IPS-20b (cell line): Measurements from ENCODE around the gene LRPPRC.
"Not testable (repeated sequence)": the region's sequence is repeated elsewhere in the genome, so short reads cannot be mapped to it uniquely, and the experiment has no call there.

Experiments
- H3K27ac ChIP-seq: one replicate; pipeline ENCODE4 v1.5.1; 2013; ENCODE audit warnings: low read length
- H3K27me3 ChIP-seq: 2 replicates; pipeline ENCODE4 v1.6.1; 2013; ENCODE audit warnings: mild to moderate bottlenecking, low read length, inconsistent platforms; ENCODE audit not compliant: insufficient read depth
- H3K36me3 ChIP-seq: 2 replicates; pipeline ENCODE4 v1.6.1; 2013; ENCODE audit warnings: low read depth, mild to moderate bottlenecking, inconsistent platforms, low read length, moderate library complexity; ENCODE audit not compliant: insufficient read depth
- H3K4me1 ChIP-seq: 2 replicates; pipeline ENCODE4 v1.6.1; 2013; ENCODE audit warnings: mild to moderate bottlenecking, control low read depth, inconsistent platforms, low read length, moderate library complexity; ENCODE audit not compliant: insufficient read depth
- H3K4me3 ChIP-seq: 2 replicates; pipeline ENCODE4 v1.5.1; 2013; ENCODE audit warnings: mild to moderate bottlenecking, low read length, inconsistent platforms
- H3K9ac ChIP-seq: 2 replicates; pipeline ENCODE4 v1.6.1; 2013; ENCODE audit warnings: low read depth, mild to moderate bottlenecking, inconsistent platforms, low read length, moderate library complexity
- H3K9me3 ChIP-seq: 2 replicates; pipeline ENCODE4 v1.6.1; 2013; ENCODE audit warnings: mild to moderate bottlenecking, low read depth, low read length, inconsistent platforms; ENCODE audit not compliant: insufficient read depth

Gene LRPPRC

DNA sequence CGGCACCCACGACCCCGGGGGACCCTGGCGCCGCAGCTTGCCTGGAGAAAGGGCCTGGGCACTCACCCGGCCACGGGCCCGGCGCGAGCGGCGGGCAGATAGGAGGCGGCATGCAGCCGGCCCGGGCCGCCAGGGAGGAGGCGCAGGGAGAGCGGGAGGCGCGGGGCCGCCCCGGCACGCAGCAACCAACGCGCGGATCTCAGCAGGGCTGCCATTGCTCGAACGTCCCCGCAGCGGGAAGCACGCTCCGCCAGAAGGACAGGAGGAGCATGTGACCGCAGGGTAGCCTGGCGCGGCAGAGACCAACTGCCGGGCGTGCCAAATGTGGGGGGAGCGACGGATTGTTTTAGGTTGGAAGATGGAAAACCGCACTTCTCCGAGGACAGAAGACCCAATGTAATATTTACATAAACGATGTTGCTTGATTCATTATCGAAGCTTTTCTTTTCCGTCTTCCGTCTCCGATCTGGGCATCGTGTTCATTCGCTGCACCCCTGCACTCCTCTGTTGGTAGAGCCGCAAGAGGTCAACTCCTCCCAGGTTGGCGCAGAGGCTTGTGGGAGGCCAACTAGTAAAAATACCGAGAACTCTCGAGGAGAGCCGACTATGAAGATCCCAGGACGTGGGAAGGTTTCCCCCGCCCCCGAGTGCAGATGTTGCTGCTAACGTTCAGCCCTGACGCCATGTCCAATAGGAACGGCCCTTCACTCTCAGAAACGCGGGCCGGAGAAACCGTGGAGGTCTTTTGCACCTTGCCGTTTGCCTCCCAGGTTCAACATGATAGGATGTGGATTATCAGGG is at the start of gene LRPPRC:
Gene LRPPRC (minus strand): TSS at position 257 of the 801 bp plus-strand sequence. CDS start 42 bp downstream, at position 215.
- Histone ChIP-seq H3K9ac (peak within 1 kb of the TSS; percentile 99), H3K4me1 (peaks cover 4% of the 10 kb centered on the region; the same call in 1 of the 2 replicates), H3K27ac (peak within 1 kb of the TSS; percentile 95), H3K4me3 (peak within 1 kb of the TSS; percentile 97), H3K36me3 (peaks cover 35% of the 10 kb centered on the region), H3K27me3 (no peaks in the 10 kb centered on the region), H3K9me3 (no peaks in the 10 kb centered on the region)

DNA sequence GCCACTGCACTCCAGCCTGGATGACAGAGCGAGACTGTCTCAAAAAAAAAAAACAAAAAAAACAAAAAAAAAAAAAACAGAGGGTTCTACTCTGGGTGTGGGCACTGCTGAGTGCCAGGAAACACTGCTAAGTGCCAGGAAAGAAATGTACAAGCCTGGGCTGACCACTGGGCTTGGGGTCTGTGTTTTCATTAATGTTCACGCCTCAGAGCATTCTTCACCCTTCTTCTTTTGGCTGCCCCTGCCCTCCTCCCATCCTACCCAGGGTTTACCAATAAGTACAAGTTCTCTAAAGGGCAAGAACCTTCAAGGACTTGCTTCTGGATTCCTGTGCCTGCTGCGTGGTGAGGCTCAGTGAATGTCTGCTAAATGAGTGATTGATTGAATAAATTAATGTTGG is 49.3 kb upstream of the LRPPRC start:
- Histone ChIP-seq H3K9me3 (no peaks in the 10 kb centered on the region), H3K9ac (no peak overlapping the region), H3K36me3 (no peaks in the 10 kb centered on the region), H3K4me1 (no peaks in the 10 kb centered on the region), H3K4me3 (no peak overlapping the region), H3K27ac (no peak overlapping the region), H3K27me3 (no peaks in the 10 kb centered on the region)

DNA sequence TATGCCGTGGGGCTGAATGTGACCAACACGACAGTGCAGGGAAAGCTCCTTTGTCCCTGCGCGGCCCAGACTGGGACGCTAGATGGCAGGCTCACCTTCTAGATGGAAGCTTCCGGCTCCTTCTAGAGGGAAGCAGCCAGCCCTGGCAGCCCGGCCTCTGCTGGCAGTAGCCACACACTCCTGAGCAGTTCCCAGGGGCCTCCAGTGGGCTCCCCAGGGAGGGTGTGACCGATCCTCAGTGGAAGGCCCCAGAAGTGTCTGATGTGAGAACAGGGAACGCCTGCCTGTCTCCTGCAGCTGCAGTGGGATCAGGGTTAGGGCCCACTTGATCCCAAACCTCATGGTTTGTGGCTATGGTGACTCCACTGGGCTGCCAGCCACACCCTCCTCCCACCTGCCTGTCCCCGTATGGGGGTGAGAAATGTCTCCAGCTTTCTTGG is 48.5 kb upstream of the LRPPRC start:
- Histone ChIP-seq H3K36me3 (no peaks in the 10 kb centered on the region), H3K27me3 (no peaks in the 10 kb centered on the region), H3K4me1 (no peaks in the 10 kb centered on the region), H3K27ac (no peak overlapping the region), H3K9me3 (no peaks in the 10 kb centered on the region), H3K4me3 (no peak overlapping the region), H3K9ac (no peak overlapping the region)

DNA sequence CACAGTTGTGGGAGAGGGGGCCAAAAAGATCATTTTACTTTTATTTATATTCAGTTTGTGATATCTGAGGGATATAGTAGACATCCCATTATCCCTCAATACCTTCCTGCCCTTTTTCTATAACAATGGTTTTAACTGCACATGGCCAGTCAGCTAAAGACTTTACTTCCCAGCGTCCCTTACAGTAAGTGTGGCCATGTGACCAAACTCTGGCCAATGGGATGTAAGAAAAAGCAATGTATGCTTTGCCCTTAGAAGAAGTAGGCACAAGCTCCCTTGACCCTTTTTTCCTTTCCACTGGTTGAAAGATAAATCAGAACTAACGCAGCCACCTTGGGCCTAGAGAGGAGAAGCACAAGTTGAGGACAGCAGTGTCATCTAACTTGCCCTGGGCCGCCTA is 44.6 kb upstream of the LRPPRC start:
- H3K27ac ChIP-seq, result no peak overlapping the region
- H3K4me1 ChIP-seq, result peaks cover 7% of the 10 kb centered on the region; the same call in 1 of the 2 replicates
- no peak overlapping the region for H3K4me3 ChIP-seq
- no peak overlapping the region for H3K9ac ChIP-seq
- H3K36me3 ChIP-seq, result no peaks in the 10 kb centered on the region
- H3K27me3 ChIP-seq, result no peaks in the 10 kb centered on the region
- no peaks in the 10 kb centered on the region for H3K9me3 ChIP-seq

DNA sequence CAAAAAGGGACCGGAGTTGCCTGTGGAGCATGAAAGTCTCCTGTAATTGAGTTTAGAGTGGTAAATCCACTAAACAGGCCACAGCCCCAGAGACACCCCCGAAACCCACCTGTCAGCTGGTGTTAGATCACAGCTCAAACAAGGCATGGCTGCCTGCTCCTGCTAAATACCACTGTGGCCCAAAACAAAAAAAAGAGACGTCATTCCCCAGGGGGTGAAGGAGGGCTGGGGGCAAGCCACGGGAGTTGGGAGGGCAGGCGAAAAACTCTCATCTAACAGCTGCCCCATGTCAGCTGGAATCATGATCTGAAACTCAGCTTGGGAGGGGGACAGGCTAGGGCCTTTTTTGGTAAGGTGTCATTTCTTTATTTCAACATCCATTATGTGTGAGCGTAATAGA is 42.5 kb upstream of the LRPPRC start:
- no peaks in the 10 kb centered on the region for H3K36me3 ChIP-seq
- no peak overlapping the region for H3K4me3 ChIP-seq
- no peak overlapping the region for H3K27ac ChIP-seq
- peaks cover 7% of the 10 kb centered on the region; the same call in 1 of the 2 replicates for H3K4me1 ChIP-seq
- H3K9me3 ChIP-seq, result no peaks in the 10 kb centered on the region
- no peak overlapping the region for H3K9ac ChIP-seq
- H3K27me3 ChIP-seq, result no peaks in the 10 kb centered on the region

DNA sequence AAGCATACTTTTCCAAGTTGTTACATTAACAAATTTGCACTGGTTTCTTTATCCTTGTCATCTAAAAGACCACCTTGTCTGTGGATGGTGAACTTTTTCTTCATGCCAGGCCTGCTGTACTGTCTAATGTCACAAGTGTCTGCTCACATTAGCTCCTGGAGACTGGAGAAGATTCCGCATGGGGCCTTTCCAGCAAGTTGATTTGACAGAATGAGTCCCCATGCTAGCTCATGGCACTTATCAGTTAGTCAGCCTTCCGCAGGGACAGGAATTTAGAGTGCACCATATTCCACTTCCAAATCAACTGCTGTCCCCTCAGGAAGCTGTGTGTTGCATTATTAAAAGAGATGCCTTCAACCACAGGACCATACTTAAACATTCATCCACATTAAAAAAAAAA is 41.4 kb upstream of the LRPPRC start:
- Histone ChIP-seq H3K27me3 (no peaks in the 10 kb centered on the region), H3K4me1 (peaks cover 7% of the 10 kb centered on the region; the same call in 1 of the 2 replicates), H3K27ac (no peak overlapping the region), H3K9me3 (no peaks in the 10 kb centered on the region), H3K9ac (no peak overlapping the region), H3K4me3 (no peak overlapping the region), H3K36me3 (no peaks in the 10 kb centered on the region)

DNA sequence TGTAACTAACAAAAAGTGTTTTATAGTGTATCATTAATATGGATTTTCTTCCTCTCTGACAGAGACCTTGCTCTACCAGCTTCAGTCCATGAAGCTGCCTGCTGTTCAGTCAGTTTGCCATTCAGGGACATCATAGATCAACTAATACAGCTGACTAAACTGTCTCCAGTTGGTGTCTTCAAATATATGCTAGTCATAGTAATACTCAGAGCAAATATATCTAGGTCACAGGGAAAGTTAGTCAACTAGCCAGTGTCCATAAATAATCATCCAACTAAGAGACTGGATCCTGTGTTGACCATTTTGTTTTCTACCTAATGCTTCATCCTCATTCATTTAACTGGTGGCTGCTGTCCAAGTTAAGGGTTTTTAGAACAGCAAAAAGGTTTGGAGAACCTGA is 38.2 kb upstream of the LRPPRC start:
- Histone ChIP-seq H3K9ac (no peak overlapping the region), H3K36me3 (no peaks in the 10 kb centered on the region), H3K27ac (no peak overlapping the region), H3K4me1 (peaks cover 7% of the 10 kb centered on the region; the same call in 1 of the 2 replicates), H3K27me3 (no peaks in the 10 kb centered on the region), H3K9me3 (no peaks in the 10 kb centered on the region), H3K4me3 (no peak overlapping the region)

DNA sequence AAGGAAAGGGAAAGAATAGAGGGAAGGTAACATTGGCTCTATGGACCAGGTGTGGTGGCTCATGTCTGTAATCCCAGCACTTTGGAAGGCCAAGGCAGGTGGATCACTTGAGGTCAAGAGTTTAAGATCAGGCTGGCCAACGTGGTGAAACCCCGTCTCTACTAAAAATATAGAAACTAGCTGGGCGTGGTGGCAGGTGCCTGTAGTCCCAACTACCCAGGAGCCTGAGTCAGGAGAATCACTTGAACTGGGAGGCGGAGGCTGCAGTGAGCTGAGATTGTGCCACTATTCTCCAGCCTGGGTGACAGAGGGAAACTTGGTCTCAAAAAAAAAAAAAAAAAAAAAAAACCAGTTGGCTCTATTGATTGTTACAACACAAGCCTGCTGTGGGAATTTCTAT is 31.3 kb upstream of the LRPPRC start:
- H3K4me1 ChIP-seq, H3K9ac ChIP-seq, H3K27ac ChIP-seq, H3K36me3 ChIP-seq, H3K9me3 ChIP-seq, H3K4me3 ChIP-seq, H3K27me3 ChIP-seq: not testable (repeated sequence)

DNA sequence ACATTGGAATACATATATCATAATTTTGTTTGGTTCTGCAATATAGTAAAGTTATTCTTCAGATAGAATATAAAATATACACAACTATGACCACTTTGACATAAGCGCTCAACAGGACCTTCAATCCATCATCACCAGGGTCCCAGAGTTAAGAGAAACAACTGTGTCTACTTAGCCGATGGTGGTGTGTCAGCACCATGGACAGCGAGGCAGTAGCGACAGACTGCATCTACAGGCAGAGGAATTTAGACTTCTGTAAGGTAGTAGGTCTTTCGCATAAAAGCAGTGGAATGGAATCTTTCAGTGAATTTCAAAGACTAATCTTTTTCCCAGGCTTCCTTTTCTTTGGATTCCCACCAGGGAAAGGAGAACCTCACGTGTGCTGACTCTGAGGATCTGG is 20.5 kb upstream of the LRPPRC start:
- H3K4me3 ChIP-seq, result no peak overlapping the region
- no peak overlapping the region for H3K9ac ChIP-seq
- no peaks in the 10 kb centered on the region for H3K27me3 ChIP-seq
- H3K36me3 ChIP-seq, result no peaks in the 10 kb centered on the region
- peaks cover 6% of the 10 kb centered on the region; the same call in 1 of the 2 replicates for H3K4me1 ChIP-seq
- H3K9me3 ChIP-seq, result no peaks in the 10 kb centered on the region
- H3K27ac ChIP-seq, result no peak overlapping the region

DNA sequence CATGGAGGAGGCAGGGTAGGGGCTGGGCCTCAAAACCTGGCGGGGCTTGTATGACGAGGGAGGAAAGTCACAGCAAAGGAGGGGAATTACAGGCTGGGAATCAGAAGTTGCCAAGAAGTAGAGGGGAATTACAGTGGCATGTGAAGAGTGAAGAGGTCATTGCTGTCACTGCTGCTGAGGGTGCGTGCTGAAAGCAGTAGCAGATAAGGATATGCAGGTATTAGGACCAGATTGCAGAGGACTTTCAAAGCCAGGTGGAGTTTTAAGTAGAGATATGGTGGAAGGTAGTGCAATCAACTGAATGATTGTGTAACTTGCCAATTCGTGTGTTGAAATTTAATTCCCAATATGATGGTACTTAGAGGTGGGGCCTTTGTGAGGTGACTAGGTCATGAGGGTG is 19.4 kb upstream of the LRPPRC start:
- no peaks in the 10 kb centered on the region for H3K36me3 ChIP-seq
- no peaks in the 10 kb centered on the region for H3K9me3 ChIP-seq
- H3K4me1 ChIP-seq, result peaks cover 6% of the 10 kb centered on the region; the same call in 1 of the 2 replicates
- H3K4me3 ChIP-seq, result no peak overlapping the region
- H3K9ac ChIP-seq, result no peak overlapping the region
- no peaks in the 10 kb centered on the region for H3K27me3 ChIP-seq
- H3K27ac ChIP-seq, result no peak overlapping the region

DNA sequence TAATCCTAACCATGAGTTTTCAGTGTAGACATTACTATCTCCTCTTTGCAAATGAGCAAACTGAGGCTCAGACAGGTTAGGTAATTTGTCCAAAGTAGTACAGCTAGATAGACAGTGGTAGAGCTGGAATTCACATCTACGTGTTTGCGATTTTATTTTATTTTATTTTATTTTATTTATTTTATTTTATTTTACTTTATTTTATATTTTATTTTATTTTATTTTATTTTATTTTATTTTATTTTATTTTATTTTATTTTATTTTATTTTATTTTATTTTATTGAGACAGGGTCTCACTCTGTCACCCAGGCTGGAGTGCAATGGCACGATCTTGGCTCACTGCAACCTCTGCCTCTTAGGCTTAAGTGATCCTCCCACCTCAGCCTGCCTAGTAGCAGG is 17.4 kb upstream of the LRPPRC start:
- not testable (repeated sequence) for H3K9me3 ChIP-seq, H3K36me3 ChIP-seq, H3K27me3 ChIP-seq, H3K27ac ChIP-seq, H3K9ac ChIP-seq, H3K4me1 ChIP-seq, H3K4me3 ChIP-seq

DNA sequence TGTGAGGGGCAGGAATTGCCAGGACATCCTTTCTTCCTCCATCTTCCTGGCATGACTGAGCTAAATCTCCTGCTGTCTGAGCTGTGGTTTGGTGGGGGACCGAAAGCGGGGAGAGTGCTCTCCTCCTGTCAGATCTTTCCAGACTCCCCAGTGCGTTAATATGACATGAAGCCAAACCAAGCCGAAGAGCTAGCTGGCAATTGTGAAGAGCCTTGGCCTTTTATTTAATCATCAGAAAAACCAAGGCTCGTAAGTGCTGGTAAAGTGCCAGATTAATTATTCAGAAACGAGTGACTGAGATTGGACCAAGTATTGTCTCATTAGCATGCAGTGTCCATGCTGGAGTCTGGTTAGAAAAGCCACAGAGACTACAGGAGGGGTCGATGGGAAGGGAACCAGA is 14.5 kb upstream of the LRPPRC start:
- H3K36me3 ChIP-seq, result no peaks in the 10 kb centered on the region
- no peaks in the 10 kb centered on the region for H3K27me3 ChIP-seq
- peaks cover 6% of the 10 kb centered on the region; the same call in 1 of the 2 replicates for H3K4me1 ChIP-seq
- H3K9me3 ChIP-seq, result no peaks in the 10 kb centered on the region
- H3K4me3 ChIP-seq, result no peak overlapping the region
- no peak overlapping the region for H3K9ac ChIP-seq
- H3K27ac ChIP-seq, result no peak overlapping the region
